IMR-90 (cell line): ENCODE measurements around the gene HMGXB3. TPM values are rescaled to one million over a fixed set of nuclear protein-coding genes. Genes with fewer than 3 reads are reported as not detected.

Experiments
- ATAC-seq: fragments of 200-7000 bp; cut with Tn5 transposase; 2 replicates; pipeline ENCODE4 v1.9.1; 2020; ENCODE audit warnings: low read depth, mild to moderate bottlenecking, moderate library complexity
- BruUV-seq: library from RNA; stranded (reverse); fragments of 400-500 nt; replicated peaks from 2 replicates; lab custom pipeline; 2021; lab: Mats Ljungman, UMichigan
- CTCF ChIA-PET: fragments of 300-600 bp; formaldehyde crosslinking; extraction: SDS; loops from one replicate; lab custom pipeline; 2021; ENCODE audit warnings: antibody characterized with exemption; lab: Yijun Ruan, JAX
- POLR2A ChIA-PET: fragments of 300-600 bp; sonication (Branson Sonifier 250); formaldehyde crosslinking; loops from one replicate; lab custom pipeline; 2022; ENCODE audit warnings: antibody characterized with exemption; ENCODE audit not compliant: unreplicated experiment; lab: Charles Lee
- DNase-seq: peaks from one replicate; pipeline ENCODE4 v3.0.0; 2013
- H2AFZ ChIP-seq: replicated peaks from 2 replicates; pipeline ENCODE3; 2013; ENCODE audit warnings: low read length, mild to moderate bottlenecking; ENCODE audit not compliant: poor library complexity
- H2AK5ac ChIP-seq: 2 replicates; pipeline ENCODE4 v1.6.1; 2013; ENCODE audit warnings: low read depth, low read length, inconsistent platforms
- H2AK9ac ChIP-seq: replicated peaks from 2 replicates; pipeline ENCODE3; 2013; ENCODE audit warnings: mild to moderate bottlenecking, low read depth, low read length, moderate library complexity; ENCODE audit not compliant: poor library complexity
- H2BK120ac ChIP-seq: 2 replicates; pipeline ENCODE4 v1.6.1; 2013; ENCODE audit warnings: low read depth, low read length, inconsistent platforms
- H2BK15ac ChIP-seq: 3 replicates; pipeline ENCODE4 v1.6.1; 2013; ENCODE audit warnings: low read depth, low read length, inconsistent platforms
- H2BK20ac ChIP-seq: 2 replicates; pipeline ENCODE4 v1.6.1; 2013; ENCODE audit warnings: low read depth, mild to moderate bottlenecking, inconsistent platforms, low read length, moderate library complexity
- H2BK5ac ChIP-seq: 2 replicates; pipeline ENCODE4 v1.6.1; 2013; ENCODE audit warnings: mild to moderate bottlenecking, low read depth, low read length, inconsistent platforms; ENCODE audit not compliant: poor library complexity, severe bottlenecking
- H3K14ac ChIP-seq: replicated peaks from 2 replicates; pipeline ENCODE4 v1.6.1; 2013; ENCODE audit warnings: low read depth, low read length, inconsistent platforms
- H3K18ac ChIP-seq: 2 replicates; pipeline ENCODE4 v1.6.1; 2013; ENCODE audit warnings: low read depth, low read length, control low read depth
- H3K23ac ChIP-seq: 2 replicates; pipeline ENCODE4 v1.6.1; 2013; ENCODE audit warnings: low read depth, low read length, inconsistent platforms
- H3K27ac ChIP-seq: 2 replicates; pipeline ENCODE4 v1.5.1; 2013; ENCODE audit warnings: mild to moderate bottlenecking, control low read depth, low read length; ENCODE audit not compliant: insufficient read depth
- H3K27me3 ChIP-seq: 2 replicates; pipeline ENCODE4 v1.6.1; 2013; ENCODE audit warnings: low read length; ENCODE audit not compliant: control insufficient read depth, insufficient read depth
- H3K36me3 ChIP-seq: 2 replicates; pipeline ENCODE4 v1.6.1; 2013; ENCODE audit warnings: low read length, mixed read lengths; ENCODE audit not compliant: control insufficient read depth, insufficient read depth
- H3K4ac ChIP-seq: 2 replicates; pipeline ENCODE4 v1.6.1; 2013; ENCODE audit warnings: low read depth, low read length, inconsistent platforms
- H3K4me1 ChIP-seq: 2 replicates; pipeline ENCODE4 v1.6.1; 2013; ENCODE audit warnings: low read length, mixed read lengths; ENCODE audit not compliant: control insufficient read depth, insufficient read depth
- H3K4me2 ChIP-seq: 2 replicates; pipeline ENCODE4 v1.6.1; 2013; ENCODE audit warnings: low read depth, mild to moderate bottlenecking, control low read depth, low read length, moderate library complexity
- H3K4me3 ChIP-seq: 2 replicates; pipeline ENCODE4 v1.5.1; 2013; ENCODE audit warnings: low read depth, mild to moderate bottlenecking, control low read depth, low read length, moderate library complexity; ENCODE audit not compliant: insufficient read depth
- H3K56ac ChIP-seq: 2 replicates; pipeline ENCODE4 v1.6.1; 2013; ENCODE audit warnings: low read length, inconsistent platforms; ENCODE audit not compliant: insufficient read depth; ENCODE audit errors: extremely low read depth
- H3K79me1 ChIP-seq, 2 experiments: 2 replicates each; pipeline ENCODE4 v1.6.1; 2013; ENCODE audit warnings: low read length in 2 of 2, inconsistent platforms in 1 of 2, low read depth in 1 of 2
- H3K9ac ChIP-seq: 2 replicates; pipeline ENCODE4 v1.6.1; 2013; ENCODE audit warnings: low read depth, low read length, control low read depth
- H3K9me1 ChIP-seq: 2 replicates; pipeline ENCODE4 v1.6.1; 2013; ENCODE audit warnings: low read length, inconsistent platforms; ENCODE audit not compliant: insufficient read depth
- H3K9me3 ChIP-seq: 2 replicates; pipeline ENCODE4 v1.6.1; 2013; ENCODE audit warnings: low read length; ENCODE audit not compliant: control insufficient read depth, insufficient read depth
- H4K20me1 ChIP-seq: 2 replicates; pipeline ENCODE4 v1.6.1; 2013; ENCODE audit warnings: low read length, inconsistent platforms; ENCODE audit not compliant: insufficient read depth
- H4K5ac ChIP-seq: 2 replicates; pipeline ENCODE4 v1.6.1; 2013; ENCODE audit warnings: mild to moderate bottlenecking, low read depth, low read length, control low read depth
- H4K8ac ChIP-seq, 2 experiments: 2 replicates each; pipeline ENCODE4 v1.6.1; 2013; ENCODE audit warnings: low read depth in 2 of 2, low read length in 2 of 2, control low read depth in 1 of 2, inconsistent platforms in 1 of 2
- H4K91ac ChIP-seq: 2 replicates; pipeline ENCODE4 v1.6.1; 2013; ENCODE audit warnings: low read depth, low read length, inconsistent platforms; ENCODE audit not compliant: insufficient read depth
- BHLHE40 ChIP-seq: fragments of 150-350 bp; IDR thresholded peaks from 2 replicates; pipeline ENCODE4 v1.6.1; 2016; ENCODE audit warnings: mild to moderate bottlenecking, low read depth, low read length
- CEBPB ChIP-seq: IDR thresholded peaks from 2 replicates; pipeline ENCODE4 v1.6.1; 2012; ENCODE audit warnings: low read depth, low read length, improper control_type of control experiment
- CHD1 ChIP-seq: IDR thresholded peaks from 2 replicates; pipeline ENCODE4 v1.6.1; 2012; ENCODE audit warnings: low read depth, low read length, improper control_type of control experiment
- CTCF ChIP-seq: conservative IDR thresholded peaks from 2 replicates; pipeline ENCODE4 v1.5.1; 2012; ENCODE audit warnings: mild to moderate bottlenecking, low read depth, low read length, improper control_type of control experiment
- ELK1 ChIP-seq: fragments of 150-350 bp; IDR thresholded peaks from 2 replicates; pipeline ENCODE4 v1.6.1; 2016; ENCODE audit warnings: low read depth, mild to moderate bottlenecking, low read length, moderate library complexity, borderline replicate concordance
- FOS ChIP-seq: fragments of 150-350 bp; IDR thresholded peaks from 2 replicates; pipeline ENCODE4 v1.6.1; 2016; ENCODE audit warnings: low read depth, low read length
- MAFK ChIP-seq: IDR thresholded peaks from 2 replicates; pipeline ENCODE4 v1.6.1; 2012; ENCODE audit warnings: low read depth, low read length, improper control_type of control experiment
- MAZ ChIP-seq: IDR thresholded peaks from 2 replicates; pipeline ENCODE4 v1.6.1; 2012; ENCODE audit warnings: low read depth, mild to moderate bottlenecking, low read length, improper control_type of control experiment, moderate library complexity, borderline replicate concordance
- MXI1 ChIP-seq: IDR thresholded peaks from 2 replicates; pipeline ENCODE4 v1.6.1; 2012; ENCODE audit warnings: low read depth, mild to moderate bottlenecking, low read length, moderate library complexity, borderline replicate concordance
- NFE2L2 ChIP-seq: fragments of 150-350 bp; IDR thresholded peaks from 2 replicates; pipeline ENCODE4 v1.6.1; 2016; ENCODE audit warnings: low read depth, mild to moderate bottlenecking, low read length
- POLR2A ChIP-seq: IDR thresholded peaks from 2 replicates; pipeline ENCODE4 v1.6.1; 2012; ENCODE audit warnings: mild to moderate bottlenecking, low read depth, low read length
- RAD21 ChIP-seq: IDR thresholded peaks from 2 replicates; pipeline ENCODE4 v1.6.1; 2012; ENCODE audit warnings: low read length, improper control_type of control experiment
- RCOR1 ChIP-seq: IDR thresholded peaks from 2 replicates; pipeline ENCODE4 v1.6.1; 2012; ENCODE audit warnings: mild to moderate bottlenecking, low read length, improper control_type of control experiment; ENCODE audit not compliant: insufficient replicate concordance
- RFX5 ChIP-seq: IDR thresholded peaks from 2 replicates; pipeline ENCODE4 v1.8.0; 2012; ENCODE audit warnings: low read depth, mild to moderate bottlenecking, low read length, moderate library complexity
- SMC3 ChIP-seq: fragments of 150-350 bp; IDR thresholded peaks from 2 replicates; pipeline ENCODE4 v1.6.1; 2016; ENCODE audit warnings: low read depth, mild to moderate bottlenecking, antibody characterized with exemption, low read length, moderate library complexity
- WGBS, 2 experiments: methylation state at CpG; one replicate each; pipeline versions ENCODE4 v1.1.5 to v1.1.7; 2013; ENCODE audit warnings: missing lambda C conversion rate in 2 of 2; ENCODE audit not compliant: insufficient read length in 1 of 2; ENCODE audit errors: extremely low coverage in 2 of 2; 5-methylcytosine and 5-hydroxymethylcytosine counted together
- dilution Hi-C: fragments of 300-500 bp; cut with HindIII; formaldehyde crosslinking; loops from one replicate; pipeline ENCODE4 v1.14.3; 2018; ENCODE audit warnings: low sequenced_read_pairs; ENCODE audit not compliant: unreplicated experiment
- in situ Hi-C: fragments of 300-500 bp; cut with MboI; formaldehyde crosslinking; loops from 3 replicates; pipeline ENCODE4 v1.14.3; 2019; ENCODE audit warnings: low sequenced_read_pairs, inconsistent platforms, mixed read lengths
- intact Hi-C: fragments of 100-400 bp; cut with micrococcal nuclease; formaldehyde crosslinking; loops from 2 replicates; pipeline ENCODE4 v1.10.0; 2022
- polyA plus RNA-seq, 3 experiments: library from polyadenylated mRNA; depleted of rRNA; stranded (reverse); fragments of >200 nt; gene quantifications; 2 replicates each; pipeline ENCODE4 v1.2.3, GENCODE V29; 2012; ENCODE audit warnings: low replicate concordance in 1 of 3
- total RNA-seq: library from RNA; depleted of rRNA; stranded (reverse); fragments of >200 nt; gene quantifications from 2 replicates; pipeline ENCODE4 v1.2.3, GENCODE V29; 2012
- TF ChIP-seq, protein P1 (sequence below): fragments of 150-350 bp; IDR thresholded peaks from 2 replicates; pipeline ENCODE4 v1.6.1; 2017; ENCODE audit warnings: mild to moderate bottlenecking, antibody characterized with exemption, low read length, low read depth

The HMGXB3 gene
- total and polyA plus RNA-seq, 2 of the 4 experiments (the other 2 are of a cell fraction), result 27.6 to 30.6 TPM

- no peaks in the 10 kb centered on the region for H3K79me1 ChIP-seq
- CTCF ChIA-PET, result no interaction called here
- H3K4me1 ChIP-seq, result peaks cover 4% of the 10 kb centered on the region; the same call in 1 of the 2 replicates
- no peak overlapping the region for H3K4me3 ChIP-seq
- peaks cover 25% of the 10 kb centered on the region for H3K27me3 ChIP-seq
- H3K4me2 ChIP-seq, result no peak overlapping the region
- H2BK120ac ChIP-seq, result no peak overlapping the region
- no peak overlapping the region for H2AFZ ChIP-seq
- no peak overlapping the region for H3K27ac ChIP-seq
- no peak overlapping the region for H3K14ac ChIP-seq
- no peak for ATAC-seq
- no peak overlapping the region for H4K5ac ChIP-seq
- in situ Hi-C loops, result no loop called here
- H3K23ac ChIP-seq, result no peak overlapping the region
- H4K8ac ChIP-seq, result no peak overlapping the region
- WGBS, 2 experiments, result 100% methylated on average over 4 of the region's 15 CpGs; no CpG with 5 or more reads in 1 of the 2 experiments
- H3K9me1 ChIP-seq, result peaks cover 3% of the 10 kb centered on the region; the same call in 1 of the 2 replicates
- no peak overlapping the region for H3K9ac ChIP-seq
- dilution Hi-C loops, result no loop called here
- no peak overlapping the region for H2BK5ac ChIP-seq
- no peak overlapping the region for H2BK15ac ChIP-seq
- no peak overlapping the region for H3K4ac ChIP-seq
- H2AK5ac ChIP-seq, result no peak overlapping the region
- no peaks in the 10 kb centered on the region for H3K36me3 ChIP-seq
- DNase-seq, result no peak
- no peak overlapping the region for H4K91ac ChIP-seq
- H3K18ac ChIP-seq, result no peak overlapping the region
- no peak overlapping the region for H3K56ac ChIP-seq
- no peak overlapping the region for H2AK9ac ChIP-seq
- no TSS peak for BruUV-seq
- H2BK20ac ChIP-seq, result no peak overlapping the region
- H3K9me3 ChIP-seq, result no peaks in the 10 kb centered on the region
- intact Hi-C loops, result no loop called here
- TF ChIP-seq CHD1 (no peak), NFE2L2 (no peak), FOS (no peak), ELK1 (no peak), MXI1 (no peak), RCOR1 (no peak), RAD21 (no peak), BHLHE40 (no peak), RFX5 (no peak), SMC3 (no peak), MAZ (no peak), POLR2A (no peak), CTCF (no peak), CEBPB (no peak), MAFK (no peak)
- TF ChIP-seq, protein P1, sequence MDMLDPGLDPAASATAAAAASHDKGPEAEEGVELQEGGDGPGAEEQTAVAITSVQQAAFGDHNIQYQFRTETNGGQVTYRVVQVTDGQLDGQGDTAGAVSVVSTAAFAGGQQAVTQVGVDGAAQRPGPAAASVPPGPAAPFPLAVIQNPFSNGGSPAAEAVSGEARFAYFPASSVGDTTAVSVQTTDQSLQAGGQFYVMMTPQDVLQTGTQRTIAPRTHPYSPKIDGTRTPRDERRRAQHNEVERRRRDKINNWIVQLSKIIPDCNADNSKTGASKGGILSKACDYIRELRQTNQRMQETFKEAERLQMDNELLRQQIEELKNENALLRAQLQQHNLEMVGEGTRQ, result no peak
- POLR2A ChIA-PET, result no interaction called here
- no peaks in the 10 kb centered on the region for H4K20me1 ChIP-seq
Measured at GRCh38 chr5:150080696-150081435, 80.3 kb downstream of the HMGXB3 start.
